HCT116 (cell line): ENCODE measurements around the gene PAOX. TPM values are rescaled to one million over a fixed set of nuclear protein-coding genes. Genes with fewer than 3 reads are reported as not detected.

ENCODE experiments used
- ATAC-seq: fragments of 200-7000 bp; cut with Tn5 transposase; 2 replicates; pipeline ENCODE4 v1.9.1; 2020; ENCODE audit warnings: mild to moderate bottlenecking, moderate library complexity
- BruUV-seq: library from RNA; stranded (reverse); fragments of 400-500 nt; replicated peaks from 2 replicates; lab custom pipeline; 2021; lab: Mats Ljungman, UMichigan
- CTCF ChIA-PET: fragments of 300-600 bp; sonication (Branson Sonifier 250); formaldehyde crosslinking; loops from one replicate; lab custom pipeline; 2021; ENCODE audit warnings: antibody characterized with exemption; lab: Charles Lee
- POLR2A ChIA-PET: fragments of 300-600, 350-600 bp; sonication (Branson Sonifier 250); formaldehyde crosslinking; loops from one replicate; lab custom pipeline; 2021; ENCODE audit warnings: antibody characterized with exemption; lab: Charles Lee
- RAD21 ChIA-PET, 2 experiments: fragments of 300-600 bp; sonication (Branson Sonifier 250); formaldehyde crosslinking; loops; one replicate each; lab custom pipeline; 2023; ENCODE audit warnings: low total read pairs in 2 of 2; ENCODE audit not compliant: uncharacterized antibody in 2 of 2, unreplicated experiment in 2 of 2, low non-redundant PET in 1 of 2; lab: Charles Lee
- DNase-seq: peaks from one replicate; pipeline ENCODE4 v3.0.0-alpha.2; 2010; ENCODE audit warnings: low read depth, low spot score
- H2AFZ ChIP-seq: fragments of 200-600 bp; shearing (Covaris generic), sonication (generic); 2 replicates; pipeline ENCODE4 v1.6.1; 2017; ENCODE audit warnings: low read depth, mixed run types, mixed read lengths, antibody characterized with exemption, low read length; ENCODE audit not compliant: poor library complexity, severe bottlenecking
- H3K27ac ChIP-seq: 2 replicates; pipeline ENCODE4 v1.5.1; 2012; ENCODE audit warnings: low read depth, low read length
- H3K27me3 ChIP-seq: fragments of 200-600 bp; sonication (generic); 2 replicates; pipeline ENCODE4 v1.6.1; 2016; ENCODE audit warnings: mixed run types, low read length, mixed read lengths; ENCODE audit not compliant: insufficient read depth
- H3K36me3 ChIP-seq, 2 experiments: fragments of 200-500 bp in 1 of 2; fragments of 200-600 bp in 1 of 2; sonication (Bioruptor generic) in 1 of 2; sonication (generic) in 1 of 2; 2 replicates each; pipeline versions ENCODE4 v1.5.1 to v1.6.1; 2014 to 2016; ENCODE audit warnings: low read length in 2 of 2, inconsistent platforms in 1 of 2, mixed read lengths in 1 of 2, mixed run types in 1 of 2; ENCODE audit not compliant: insufficient read depth in 2 of 2, control insufficient read depth in 1 of 2
- H3K4me1 ChIP-seq, 2 experiments: fragments of 200-600 bp in 1 of 2; sonication (generic) in 1 of 2; 2 replicates each; pipeline versions ENCODE4 v1.5.1 to v1.6.1; 2012 to 2017; ENCODE audit warnings: low read length in 2 of 2, inconsistent platforms in 1 of 2, mild to moderate bottlenecking in 1 of 2, mixed read lengths in 1 of 2, mixed run types in 1 of 2, moderate library complexity in 1 of 2; ENCODE audit not compliant: insufficient read depth in 2 of 2, control insufficient read depth in 1 of 2
- H3K4me2 ChIP-seq: fragments of 200-600 bp; sonication (generic); 2 replicates; pipeline ENCODE4 v1.6.1; 2017; ENCODE audit warnings: mixed run types, low read length, mixed read lengths
- H3K4me3 ChIP-seq, 2 experiments: fragments of 200-600 bp in 1 of 2; sonication (generic) in 1 of 2; replicated peaks in 1 of 2; 2 replicates each; pipeline ENCODE4 v1.5.1; 2011 to 2016; ENCODE audit warnings: low read length in 2 of 2, control low read depth in 1 of 2, low read depth in 1 of 2, mild to moderate bottlenecking in 1 of 2, mixed read lengths in 1 of 2, mixed run types in 1 of 2
- H3K79me2 ChIP-seq: fragments of 200-600 bp; sonication (generic); 2 replicates; pipeline ENCODE4 v1.6.1; 2017; ENCODE audit warnings: mild to moderate bottlenecking, mixed run types, low read length, moderate library complexity, mixed read lengths; ENCODE audit not compliant: insufficient read depth
- H3K9ac ChIP-seq: fragments of 200-600 bp; sonication (generic); 2 replicates; pipeline ENCODE4 v1.6.1; 2016; ENCODE audit warnings: low read length, mixed read lengths
- H3K9me2 ChIP-seq: fragments of 200-600 bp; sonication (generic), shearing (Covaris generic); 2 replicates; pipeline ENCODE4 v1.6.1; 2017; ENCODE audit warnings: mixed run types, mild to moderate bottlenecking, moderate library complexity; ENCODE audit not compliant: insufficient read depth
- H3K9me3 ChIP-seq, 2 experiments: fragments of 200-500 bp in 1 of 2; fragments of 200-600 bp in 1 of 2; sonication (Bioruptor generic) in 1 of 2; sonication (generic) in 1 of 2; 2 replicates each; pipeline ENCODE4 v1.6.1; 2014 to 2017; ENCODE audit warnings: low read length in 2 of 2, mixed read lengths in 2 of 2, inconsistent platforms in 1 of 2, low read depth in 1 of 2, mild to moderate bottlenecking in 1 of 2, mixed run types in 1 of 2, moderate library complexity in 1 of 2; ENCODE audit not compliant: control insufficient read depth in 1 of 2, insufficient read depth in 1 of 2
- H4K20me1 ChIP-seq: fragments of 200-600 bp; sonication (generic), shearing (Covaris generic); 2 replicates; pipeline ENCODE4 v1.6.1; 2017; ENCODE audit warnings: mixed run types, mild to moderate bottlenecking, moderate library complexity; ENCODE audit not compliant: insufficient read depth
- CEBPB ChIP-seq: IDR thresholded peaks from 2 replicates; pipeline ENCODE4 v1.6.1; 2012; ENCODE audit warnings: low read depth
- CTCF ChIP-seq, 3 experiments: fragments of 200-600 bp in 1 of 3; sonication (generic) in 1 of 3; IDR thresholded peaks in 2 of 3; conservative IDR thresholded peaks in 1 of 3; 2 replicates each; pipeline ENCODE4 v1.5.1; 2012 to 2017; ENCODE audit warnings: low read depth in 2 of 3, low read length in 2 of 3, antibody characterized with exemption in 1 of 3, borderline replicate concordance in 1 of 3, control low read depth in 1 of 3, mild to moderate bottlenecking in 1 of 3, mixed read lengths in 1 of 3, mixed run types in 1 of 3, moderate library complexity in 1 of 3; ENCODE audit not compliant: insufficient read depth in 1 of 3
- ELF1 ChIP-seq: IDR thresholded peaks from 2 replicates; pipeline ENCODE4 v1.6.1; 2012; ENCODE audit warnings: low read depth, borderline replicate concordance
- EZH2 ChIP-seq: fragments of 200-600 bp; sonication (generic); IDR thresholded peaks from 2 replicates; pipeline ENCODE4 v1.6.1; 2017; ENCODE audit warnings: antibody characterized with exemption, mixed run types
- EZH2phosphoT487 ChIP-seq: fragments of 200-600 bp; IDR thresholded peaks from 2 replicates; pipeline ENCODE4 v1.6.1; 2018; ENCODE audit warnings: antibody characterized with exemption, borderline replicate concordance
- FOSL1 ChIP-seq: IDR thresholded peaks from 2 replicates; pipeline ENCODE4 v1.6.1; 2012; ENCODE audit warnings: low read depth
- JUND ChIP-seq: IDR thresholded peaks from 2 replicates; pipeline ENCODE4 v1.6.1; 2012
- RAD21 ChIP-seq: IDR thresholded peaks from 2 replicates; pipeline ENCODE4 v1.6.1; 2012; ENCODE audit warnings: low read depth, mild to moderate bottlenecking
- SIN3A ChIP-seq: IDR thresholded peaks from 2 replicates; pipeline ENCODE4 v1.6.1; 2012; ENCODE audit warnings: low read depth
- YY1 ChIP-seq: IDR thresholded peaks from 2 replicates; pipeline ENCODE4 v1.6.1; 2011; ENCODE audit warnings: low read length, low read depth, moderate library complexity, mild to moderate bottlenecking; ENCODE audit not compliant: insufficient replicate concordance; ENCODE audit errors: extremely low read depth
- ZNF274 ChIP-seq: fragments of 200-500 bp; sonication (Bioruptor generic); IDR thresholded peaks from 2 replicates; pipeline ENCODE4 v1.6.1; 2014; ENCODE audit warnings: mild to moderate bottlenecking, low read depth, low read length, inconsistent platforms
- intact Hi-C: fragments of 100-400 bp; cut with micrococcal nuclease; formaldehyde crosslinking; loops from 2 replicates; pipeline ENCODE4 v1.10.0; 2022
- total RNA-seq: library from RNA; stranded (reverse); gene quantifications from one replicate; pipeline ENCODE4 v1.2.1, GENCODE V29; 2021; ENCODE audit not compliant: unreplicated experiment

The PAOX gene
- total RNA-seq, 1 experiment from 2014 or later = 3.5 TPM

- ChIA-PET POLR2A (no interaction called here), CTCF (no interaction called here), RAD21 (no interaction called here)
- no peaks in the 10 kb centered on the region for H3K4me1 ChIP-seq
- no peaks in the 10 kb centered on the region for H3K79me2 ChIP-seq
- DNase-seq (no peak), ATAC-seq (no peak)
- no peaks in the 10 kb centered on the region for H3K9me3 ChIP-seq
- H3K9ac ChIP-seq = no peak overlapping the region
- H2AFZ ChIP-seq = no peak overlapping the region
- no TSS peak for BruUV-seq
- H3K36me3 ChIP-seq = no peaks in the 10 kb centered on the region
- intact Hi-C loops = no loop called here
- no peaks in the 10 kb centered on the region for H4K20me1 ChIP-seq
- H3K27me3 ChIP-seq = no peaks in the 10 kb centered on the region
- no peak overlapping the region for H3K4me2 ChIP-seq
- no peak overlapping the region for H3K27ac ChIP-seq
- H3K9me2 ChIP-seq = no peaks in the 10 kb centered on the region
- TF ChIP-seq CTCF (IDR thresholded peaks at IDR 0.05 in 2 of 3, conservative IDR thresholded peaks at IDR 0.05 in 1 of 3; ENCODE audit: borderline replicate concordance in 1 of 3, insufficient read depth in 1 of 3, low read depth in 2 of 3, low read length in 2 of 3) (no peak), SIN3A (no peak), FOSL1 (no peak), ELF1 (no peak), CEBPB (no peak), ZNF274 (no peak), RAD21 (no peak), YY1 (no peak), EZH2 (no peak), JUND (no peak)
- no peak overlapping the region for H3K4me3 ChIP-seq
Observed at GRCh38 chr10:133349160-133349568, 29.9 kb upstream of the PAOX start.

GRCh38 chr10:133349577-133350011, 29.5 kb upstream of the PAOX start:
- Histone ChIP-seq H3K4me3 (no peak overlapping the region), H3K79me2 (no peaks in the 10 kb centered on the region), H2AFZ (no peak overlapping the region), H3K27me3 (no peaks in the 10 kb centered on the region), H3K9ac (no peak overlapping the region), H3K9me3 (no peaks in the 10 kb centered on the region), H3K4me1 (no peaks in the 10 kb centered on the region), H4K20me1 (no peaks in the 10 kb centered on the region), H3K27ac (no peak overlapping the region), H3K36me3 (no peaks in the 10 kb centered on the region), H3K9me2 (no peaks in the 10 kb centered on the region), H3K4me2 (no peak overlapping the region)
- ATAC-seq = no peak
- ChIA-PET POLR2A (no interaction called here), RAD21 (no interaction called here), CTCF (no interaction called here)
- intact Hi-C loops = no loop called here
- TF ChIP-seq EZH2phosphoT487 (no peak), RAD21 (no peak)
- BruUV-seq = no TSS peak
- no peak for DNase-seq
